SK-N-SH treated with all-trans-retinoic acid at 6 μM for 48 hours (cell line): ENCODE measurements around the gene USP7.

ENCODE experiments used
- ATAC-seq: fragments of 200-7000 bp; cut with Tn5 transposase; 3 replicates; pipeline ENCODE4 v1.9.1; 2020; ENCODE audit warnings: mild to moderate bottlenecking, moderate library complexity
- BACH2 ChIP-seq: fragments of 250-450 bp; sonication (Bioruptor Pico); IDR thresholded peaks from 2 replicates; pipeline ENCODE4 v1.9.0; 2021; ENCODE audit warnings: mild to moderate bottlenecking, borderline replicate concordance
- CSDC2 ChIP-seq: fragments of 250-450 bp; sonication (Bioruptor Pico); IDR thresholded peaks from 2 replicates; pipeline ENCODE4 v1.5.0; 2020; ENCODE audit warnings: mild to moderate bottlenecking, moderate library complexity
- ESRRG ChIP-seq: fragments of 250-450 bp; sonication (Bioruptor Pico); IDR thresholded peaks from 2 replicates; pipeline ENCODE4 v1.6.1; 2021; ENCODE audit warnings: mild to moderate bottlenecking
- ISL1 ChIP-seq: fragments of 250-450 bp; sonication (Bioruptor Pico); IDR thresholded peaks from 2 replicates; pipeline ENCODE4 v2.1.2; 2022; ENCODE audit warnings: mild to moderate bottlenecking, moderate library complexity
- OSR1 ChIP-seq: fragments of 250-450 bp; sonication (Bioruptor Pico); IDR thresholded peaks from 2 replicates; pipeline ENCODE4 v1.8.0; 2022; ENCODE audit warnings: moderate library complexity, mild to moderate bottlenecking, inconsistent platforms
- PPARA ChIP-seq: fragments of 250-450 bp; sonication (Bioruptor Pico); IDR thresholded peaks from 2 replicates; pipeline ENCODE4 v1.5.0; 2020; ENCODE audit warnings: mild to moderate bottlenecking, borderline replicate concordance
- RARB ChIP-seq: fragments of 250-450 bp; sonication (Bioruptor Pico); IDR thresholded peaks from 2 replicates; pipeline ENCODE4 v1.8.0; 2021; ENCODE audit warnings: mild to moderate bottlenecking, moderate library complexity
- TCF4 ChIP-seq: fragments of 250-450 bp; sonication (Bioruptor Pico); IDR thresholded peaks from 2 replicates; pipeline ENCODE4 v1.8.0; 2021; ENCODE audit warnings: mild to moderate bottlenecking, moderate library complexity, borderline replicate concordance
- TOX ChIP-seq: fragments of 250-450 bp; sonication (Bioruptor Pico); IDR thresholded peaks from 2 replicates; pipeline ENCODE4 v1.8.0; 2021; ENCODE audit warnings: mild to moderate bottlenecking, moderate library complexity, borderline replicate concordance
- ZC3H10 ChIP-seq: fragments of 250-450 bp; sonication (Bioruptor Pico); IDR thresholded peaks from 2 replicates; pipeline ENCODE4 v1.5.1; 2021; ENCODE audit warnings: mild to moderate bottlenecking, moderate library complexity
- ZFP30 ChIP-seq: fragments of 450-650 bp; formaldehyde crosslinking; IDR thresholded peaks from 2 replicates; pipeline ENCODE4 v1.5.0; 2022; ENCODE audit warnings: mild to moderate bottlenecking, moderate library complexity
- ZNF565 ChIP-seq: fragments of 450-650 bp; formaldehyde crosslinking; conservative IDR thresholded peaks from 2 replicates; pipeline ENCODE4 v1.5.0; 2020; ENCODE audit warnings: low read depth, mild to moderate bottlenecking, moderate library complexity
- ZNF70 ChIP-seq: fragments of 450-650 bp; formaldehyde crosslinking; IDR thresholded peaks from 2 replicates; pipeline ENCODE4 v1.5.0; 2020; ENCODE audit warnings: mild to moderate bottlenecking, moderate library complexity
- ZNF8 ChIP-seq: fragments of 450-650 bp; formaldehyde crosslinking; IDR thresholded peaks from 2 replicates; pipeline ENCODE4 v1.5.0; 2020; ENCODE audit warnings: mild to moderate bottlenecking, moderate library complexity
- TF ChIP-seq, protein P1 (sequence below): fragments of 250-450 bp; sonication (Bioruptor Pico); IDR thresholded peaks from 2 replicates; pipeline ENCODE4 v1.5.0; 2020; ENCODE audit warnings: mild to moderate bottlenecking, moderate library complexity
- TF ChIP-seq, protein P2 (sequence below): fragments of 250-450 bp; sonication (Bioruptor Pico); IDR thresholded peaks from 2 replicates; pipeline ENCODE4 v1.5.1; 2020; ENCODE audit warnings: low read depth, mild to moderate bottlenecking, moderate library complexity
- TF ChIP-seq, protein P3 (sequence below): fragments of 250-450 bp; sonication (Bioruptor Pico); IDR thresholded peaks from 2 replicates; pipeline ENCODE4 v1.8.0; 2021; ENCODE audit warnings: low read depth, mild to moderate bottlenecking, moderate library complexity, borderline replicate concordance
- TF ChIP-seq, protein P4 (sequence below): fragments of 250-450 bp; sonication (Bioruptor Pico); IDR thresholded peaks from 2 replicates; pipeline ENCODE4 v1.5.1; 2021; ENCODE audit warnings: mild to moderate bottlenecking, moderate library complexity
- TF ChIP-seq, protein P5 (sequence below): fragments of 250-450 bp; sonication (Bioruptor Pico); IDR thresholded peaks from 2 replicates; pipeline ENCODE4 v1.8.0; 2020; ENCODE audit warnings: mild to moderate bottlenecking, moderate library complexity, borderline replicate concordance

The USP7 gene

DNA sequence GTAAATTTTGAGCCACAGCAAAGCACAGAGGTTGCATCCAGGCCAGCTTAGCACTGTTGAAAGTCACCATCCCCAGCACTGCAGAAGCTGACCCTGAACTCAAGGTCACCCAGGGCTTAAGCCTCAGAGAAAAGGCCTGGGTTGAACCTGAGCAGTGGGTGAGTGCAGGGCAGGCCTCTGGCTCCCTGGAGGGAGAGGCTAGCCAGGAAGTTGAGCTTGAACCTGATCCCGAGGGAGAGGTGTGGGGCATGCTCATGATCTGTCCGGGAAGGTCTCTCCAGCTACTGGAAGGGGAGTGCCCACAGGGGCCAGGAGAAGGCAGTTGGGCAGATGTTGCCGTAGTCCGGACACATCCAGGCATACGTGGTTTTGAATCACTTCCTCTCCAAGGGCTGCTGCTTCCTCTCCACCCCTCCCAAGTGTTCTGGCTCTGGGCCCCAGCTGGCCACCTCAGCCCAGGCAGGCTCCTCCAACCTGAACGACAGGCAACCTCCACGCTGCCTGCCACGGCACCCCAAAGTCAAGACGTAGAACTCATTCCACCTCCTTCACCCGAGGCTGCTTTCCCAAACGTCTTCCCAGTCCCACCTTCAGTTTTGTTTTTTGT lies 113.3 kb downstream of the USP7 start:
- TF ChIP-seq, protein P1, sequence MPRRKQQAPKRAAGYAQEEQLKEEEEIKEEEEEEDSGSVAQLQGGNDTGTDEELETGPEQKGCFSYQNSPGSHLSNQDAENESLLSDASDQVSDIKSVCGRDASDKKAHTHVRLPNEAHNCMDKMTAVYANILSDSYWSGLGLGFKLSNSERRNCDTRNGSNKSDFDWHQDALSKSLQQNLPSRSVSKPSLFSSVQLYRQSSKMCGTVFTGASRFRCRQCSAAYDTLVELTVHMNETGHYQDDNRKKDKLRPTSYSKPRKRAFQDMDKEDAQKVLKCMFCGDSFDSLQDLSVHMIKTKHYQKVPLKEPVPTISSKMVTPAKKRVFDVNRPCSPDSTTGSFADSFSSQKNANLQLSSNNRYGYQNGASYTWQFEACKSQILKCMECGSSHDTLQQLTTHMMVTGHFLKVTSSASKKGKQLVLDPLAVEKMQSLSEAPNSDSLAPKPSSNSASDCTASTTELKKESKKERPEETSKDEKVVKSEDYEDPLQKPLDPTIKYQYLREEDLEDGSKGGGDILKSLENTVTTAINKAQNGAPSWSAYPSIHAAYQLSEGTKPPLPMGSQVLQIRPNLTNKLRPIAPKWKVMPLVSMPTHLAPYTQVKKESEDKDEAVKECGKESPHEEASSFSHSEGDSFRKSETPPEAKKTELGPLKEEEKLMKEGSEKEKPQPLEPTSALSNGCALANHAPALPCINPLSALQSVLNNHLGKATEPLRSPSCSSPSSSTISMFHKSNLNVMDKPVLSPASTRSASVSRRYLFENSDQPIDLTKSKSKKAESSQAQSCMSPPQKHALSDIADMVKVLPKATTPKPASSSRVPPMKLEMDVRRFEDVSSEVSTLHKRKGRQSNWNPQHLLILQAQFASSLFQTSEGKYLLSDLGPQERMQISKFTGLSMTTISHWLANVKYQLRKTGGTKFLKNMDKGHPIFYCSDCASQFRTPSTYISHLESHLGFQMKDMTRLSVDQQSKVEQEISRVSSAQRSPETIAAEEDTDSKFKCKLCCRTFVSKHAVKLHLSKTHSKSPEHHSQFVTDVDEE (CRISPR knock-in tag), result no peak
- no peak for TF ChIP-seq ZFP30 (CRISPR knock-in tag)
- TF ChIP-seq PPARA (CRISPR knock-in tag), result no peak
- no peak for TF ChIP-seq TOX
- TF ChIP-seq ESRRG (CRISPR knock-in tag), result no peak
- TF ChIP-seq, protein P2, sequence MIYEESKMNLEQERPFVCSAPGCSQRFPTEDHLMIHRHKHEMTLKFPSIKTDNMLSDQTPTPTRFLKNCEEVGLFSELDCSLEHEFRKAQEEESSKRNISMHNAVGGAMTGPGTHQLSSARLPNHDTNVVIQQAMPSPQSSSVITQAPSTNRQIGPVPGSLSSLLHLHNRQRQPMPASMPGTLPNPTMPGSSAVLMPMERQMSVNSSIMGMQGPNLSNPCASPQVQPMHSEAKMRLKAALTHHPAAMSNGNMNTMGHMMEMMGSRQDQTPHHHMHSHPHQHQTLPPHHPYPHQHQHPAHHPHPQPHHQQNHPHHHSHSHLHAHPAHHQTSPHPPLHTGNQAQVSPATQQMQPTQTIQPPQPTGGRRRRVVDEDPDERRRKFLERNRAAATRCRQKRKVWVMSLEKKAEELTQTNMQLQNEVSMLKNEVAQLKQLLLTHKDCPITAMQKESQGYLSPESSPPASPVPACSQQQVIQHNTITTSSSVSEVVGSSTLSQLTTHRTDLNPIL (CRISPR knock-in tag), result no peak
- TF ChIP-seq, protein P3, sequence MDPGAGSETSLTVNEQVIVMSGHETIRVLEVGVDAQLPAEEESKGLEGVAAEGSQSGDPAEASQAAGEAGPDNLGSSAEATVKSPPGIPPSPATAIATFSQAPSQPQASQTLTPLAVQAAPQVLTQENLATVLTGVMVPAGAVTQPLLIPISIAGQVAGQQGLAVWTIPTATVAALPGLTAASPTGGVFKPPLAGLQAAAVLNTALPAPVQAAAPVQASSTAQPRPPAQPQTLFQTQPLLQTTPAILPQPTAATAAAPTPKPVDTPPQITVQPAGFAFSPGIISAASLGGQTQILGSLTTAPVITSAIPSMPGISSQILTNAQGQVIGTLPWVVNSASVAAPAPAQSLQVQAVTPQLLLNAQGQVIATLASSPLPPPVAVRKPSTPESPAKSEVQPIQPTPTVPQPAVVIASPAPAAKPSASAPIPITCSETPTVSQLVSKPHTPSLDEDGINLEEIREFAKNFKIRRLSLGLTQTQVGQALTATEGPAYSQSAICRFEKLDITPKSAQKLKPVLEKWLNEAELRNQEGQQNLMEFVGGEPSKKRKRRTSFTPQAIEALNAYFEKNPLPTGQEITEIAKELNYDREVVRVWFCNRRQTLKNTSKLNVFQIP (CRISPR knock-in tag), result no peak
- no peak for TF ChIP-seq ZNF8 (CRISPR knock-in tag)
- TF ChIP-seq TCF4 (CRISPR knock-in tag), result no peak
- TF ChIP-seq CSDC2 (CRISPR knock-in tag), result no peak
- no peak for TF ChIP-seq BACH2
- TF ChIP-seq, protein P4, sequence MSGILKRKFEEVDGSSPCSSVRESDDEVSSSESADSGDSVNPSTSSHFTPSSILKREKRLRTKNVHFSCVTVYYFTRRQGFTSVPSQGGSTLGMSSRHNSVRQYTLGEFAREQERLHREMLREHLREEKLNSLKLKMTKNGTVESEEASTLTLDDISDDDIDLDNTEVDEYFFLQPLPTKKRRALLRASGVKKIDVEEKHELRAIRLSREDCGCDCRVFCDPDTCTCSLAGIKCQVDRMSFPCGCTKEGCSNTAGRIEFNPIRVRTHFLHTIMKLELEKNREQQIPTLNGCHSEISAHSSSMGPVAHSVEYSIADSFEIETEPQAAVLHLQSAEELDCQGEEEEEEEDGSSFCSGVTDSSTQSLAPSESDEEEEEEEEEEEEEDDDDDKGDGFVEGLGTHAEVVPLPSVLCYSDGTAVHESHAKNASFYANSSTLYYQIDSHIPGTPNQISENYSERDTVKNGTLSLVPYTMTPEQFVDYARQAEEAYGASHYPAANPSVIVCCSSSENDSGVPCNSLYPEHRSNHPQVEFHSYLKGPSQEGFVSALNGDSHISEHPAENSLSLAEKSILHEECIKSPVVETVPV, result no peak
- TF ChIP-seq ISL1, result no peak
- TF ChIP-seq ZNF70 (CRISPR knock-in tag), result no peak
- TF ChIP-seq, protein P5, sequence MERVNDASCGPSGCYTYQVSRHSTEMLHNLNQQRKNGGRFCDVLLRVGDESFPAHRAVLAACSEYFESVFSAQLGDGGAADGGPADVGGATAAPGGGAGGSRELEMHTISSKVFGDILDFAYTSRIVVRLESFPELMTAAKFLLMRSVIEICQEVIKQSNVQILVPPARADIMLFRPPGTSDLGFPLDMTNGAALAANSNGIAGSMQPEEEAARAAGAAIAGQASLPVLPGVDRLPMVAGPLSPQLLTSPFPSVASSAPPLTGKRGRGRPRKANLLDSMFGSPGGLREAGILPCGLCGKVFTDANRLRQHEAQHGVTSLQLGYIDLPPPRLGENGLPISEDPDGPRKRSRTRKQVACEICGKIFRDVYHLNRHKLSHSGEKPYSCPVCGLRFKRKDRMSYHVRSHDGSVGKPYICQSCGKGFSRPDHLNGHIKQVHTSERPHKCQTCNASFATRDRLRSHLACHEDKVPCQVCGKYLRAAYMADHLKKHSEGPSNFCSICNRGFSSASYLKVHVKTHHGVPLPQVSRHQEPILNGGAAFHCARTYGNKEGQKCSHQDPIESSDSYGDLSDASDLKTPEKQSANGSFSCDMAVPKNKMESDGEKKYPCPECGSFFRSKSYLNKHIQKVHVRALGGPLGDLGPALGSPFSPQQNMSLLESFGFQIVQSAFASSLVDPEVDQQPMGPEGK (CRISPR knock-in tag), result no peak
- no peak for TF ChIP-seq RARB
- TF ChIP-seq OSR1, result no peak
- TF ChIP-seq ZNF565 (CRISPR knock-in tag), result no peak
- ATAC-seq, result peak; percentile 64

DNA sequence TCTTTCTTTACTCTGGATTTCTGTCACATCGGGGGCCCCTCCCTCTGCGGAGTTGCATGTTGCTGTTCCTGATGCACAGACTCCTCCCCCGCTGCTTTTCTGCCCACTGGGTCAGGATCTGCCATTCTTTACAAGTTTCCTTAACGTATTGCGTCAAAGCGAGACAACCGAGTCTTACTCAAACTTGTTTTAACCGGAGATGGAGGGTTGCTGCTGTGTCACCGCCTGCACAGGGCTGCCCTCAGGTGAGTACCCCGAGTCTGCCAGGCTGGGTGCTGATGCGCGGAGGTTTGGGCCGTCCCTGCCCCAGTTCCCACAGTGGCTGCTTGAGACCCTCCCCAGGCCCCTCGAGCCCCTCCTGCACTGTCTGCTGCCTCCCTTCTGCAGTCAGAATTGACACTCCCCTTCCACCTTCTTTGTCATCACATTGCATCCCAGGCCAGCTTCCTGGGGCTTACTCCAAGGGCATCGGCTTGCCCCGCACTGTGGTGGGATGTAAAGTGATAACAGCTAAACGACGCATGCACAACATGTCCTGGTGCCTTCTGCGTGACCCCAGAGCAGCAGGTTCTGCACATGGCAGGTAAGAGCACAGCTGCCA lies 114.2 kb downstream of the USP7 start:
- ATAC-seq, result peak; percentile 18
- TF ChIP-seq TCF4 (CRISPR knock-in tag) (no peak), RARB (no peak), CSDC2 (CRISPR knock-in tag) (no peak), ZNF8 (CRISPR knock-in tag) (no peak), OSR1 (no peak), ISL1 (no peak), ZC3H10 (CRISPR knock-in tag) (no peak), PPARA (CRISPR knock-in tag) (no peak), ZNF565 (CRISPR knock-in tag) (no peak)
- TF ChIP-seq, protein P5 (CRISPR knock-in tag), result no peak
- TF ChIP-seq, protein P3 (CRISPR knock-in tag), result no peak
